Endothelial cell of umbilical vein (primary cell): ENCODE data around the gene ANKRD50.

Source experiments
- CTCF ChIP-seq, 2 donors: IDR thresholded peaks; 1 replicate in 1 of 2; 2 replicates in 1 of 2; pipeline ENCODE4 v1.5.1; 2011; ENCODE audit warnings: low read length in 2 of 2, mild to moderate bottlenecking in 2 of 2, moderate library complexity in 2 of 2, control low read depth in 1 of 2, inconsistent platforms in 1 of 2, low read depth in 1 of 2; ENCODE audit not compliant: insufficient read depth in 1 of 2; ENCODE audit errors: extremely low read depth in 1 of 2
- GATA2 ChIP-seq: IDR thresholded peaks from 2 replicates; pipeline ENCODE4 v1.7.0; 2011; ENCODE audit warnings: low read depth, mild to moderate bottlenecking, moderate library complexity, mixed read lengths, low read length; ENCODE audit not compliant: insufficient read length, insufficient read depth
- JUN ChIP-seq: IDR thresholded peaks from 2 replicates; pipeline ENCODE4 v1.6.1; 2011; ENCODE audit warnings: borderline replicate concordance, low read depth; ENCODE audit not compliant: insufficient read length, insufficient read depth
- MAX ChIP-seq: IDR thresholded peaks from 2 replicates; pipeline ENCODE4 v1.6.1; 2011; ENCODE audit not compliant: insufficient read depth, insufficient read length
- POLR2AphosphoS5 ChIP-seq: IDR thresholded peaks from 2 replicates; pipeline ENCODE4 v1.6.1; 2012; ENCODE audit warnings: low read depth, mild to moderate bottlenecking, control low read depth, low read length, moderate library complexity; ENCODE audit not compliant: insufficient read depth

GRCh38 chr4:124658795-124659194, 53.7 kb downstream of the ANKRD50 start:
- no peak for TF ChIP-seq POLR2AphosphoS5
- no peak for TF ChIP-seq CTCF (IDR thresholded peaks at IDR 0.05; ENCODE audit: extremely low read depth in 1 of 2, insufficient read depth in 1 of 2, low read depth in 1 of 2, low read length in 2 of 2)
- no peak for TF ChIP-seq JUN
- TF ChIP-seq GATA2: no peak
- TF ChIP-seq MAX: no peak
